ENCODE results near the gene TDRKH. TPM values are rescaled to one million over a fixed set of nuclear protein-coding genes. Genes with fewer than 3 reads are reported as not detected.

The TDRKH gene
- total and polyA plus RNA-seq, 2 experiments from 2014 or later, result 10.2 to 25.6 TPM

GRCh38 chr1:151723726-151724370 is 66.5 kb downstream of the TDRKH start:
- H3K27me3 ChIP-seq (ENCODE audit: insufficient read depth), result peaks cover 45% of the 10 kb centered on the region

More at GRCh38 chr1:151723726-151724370, 66.5 kb downstream of the TDRKH start:
- Histone ChIP-seq H3K4me1 (ENCODE audit: insufficient read depth) (peaks cover 31% of the 10 kb centered on the region), H3K9me2 (ENCODE audit: insufficient read depth) (no peaks in the 10 kb centered on the region), H3K27ac (ENCODE audit: low read depth) (no peak overlapping the region), H3F3A (replicated peaks; ENCODE audit: low read depth) (0 out of 2 replicates have a peak, but pooled peaks cover 3% of the 10 kb centered on the region), H4K20me1 (replicated peaks; ENCODE audit: insufficient read depth) (0 out of 2 replicates have a peak, but pooled peaks cover 2% of the 10 kb centered on the region), H2AFZ (no peak overlapping the region), H3K4me2 (no peak overlapping the region), H3K36me3 (ENCODE audit: insufficient read depth) (no peaks in the 10 kb centered on the region), H3K79me2 (replicated peaks; ENCODE audit: insufficient read depth) (no peaks in the 10 kb centered on the region), H3K4me3 (no peak overlapping the region)
- ATAC-seq (peak; percentile 13), DNase-seq (ENCODE audit: low spot score) (peak; percentile 48)
- Mint-ChIP-seq H3K9me3 (no peaks in the 10 kb centered on the region), H3K27ac (no peak overlapping the region), H3K27me3 (ENCODE audit: insufficient read depth, low read depth, poor library complexity) (peaks cover 35% of the 10 kb centered on the region), H3K4me1 (peaks cover 32% of the 10 kb centered on the region), H3K36me3 (ENCODE audit: low read depth) (no peaks in the 10 kb centered on the region), H3K4me3 (no peak overlapping the region)
- TF ChIP-seq, protein P1, sequence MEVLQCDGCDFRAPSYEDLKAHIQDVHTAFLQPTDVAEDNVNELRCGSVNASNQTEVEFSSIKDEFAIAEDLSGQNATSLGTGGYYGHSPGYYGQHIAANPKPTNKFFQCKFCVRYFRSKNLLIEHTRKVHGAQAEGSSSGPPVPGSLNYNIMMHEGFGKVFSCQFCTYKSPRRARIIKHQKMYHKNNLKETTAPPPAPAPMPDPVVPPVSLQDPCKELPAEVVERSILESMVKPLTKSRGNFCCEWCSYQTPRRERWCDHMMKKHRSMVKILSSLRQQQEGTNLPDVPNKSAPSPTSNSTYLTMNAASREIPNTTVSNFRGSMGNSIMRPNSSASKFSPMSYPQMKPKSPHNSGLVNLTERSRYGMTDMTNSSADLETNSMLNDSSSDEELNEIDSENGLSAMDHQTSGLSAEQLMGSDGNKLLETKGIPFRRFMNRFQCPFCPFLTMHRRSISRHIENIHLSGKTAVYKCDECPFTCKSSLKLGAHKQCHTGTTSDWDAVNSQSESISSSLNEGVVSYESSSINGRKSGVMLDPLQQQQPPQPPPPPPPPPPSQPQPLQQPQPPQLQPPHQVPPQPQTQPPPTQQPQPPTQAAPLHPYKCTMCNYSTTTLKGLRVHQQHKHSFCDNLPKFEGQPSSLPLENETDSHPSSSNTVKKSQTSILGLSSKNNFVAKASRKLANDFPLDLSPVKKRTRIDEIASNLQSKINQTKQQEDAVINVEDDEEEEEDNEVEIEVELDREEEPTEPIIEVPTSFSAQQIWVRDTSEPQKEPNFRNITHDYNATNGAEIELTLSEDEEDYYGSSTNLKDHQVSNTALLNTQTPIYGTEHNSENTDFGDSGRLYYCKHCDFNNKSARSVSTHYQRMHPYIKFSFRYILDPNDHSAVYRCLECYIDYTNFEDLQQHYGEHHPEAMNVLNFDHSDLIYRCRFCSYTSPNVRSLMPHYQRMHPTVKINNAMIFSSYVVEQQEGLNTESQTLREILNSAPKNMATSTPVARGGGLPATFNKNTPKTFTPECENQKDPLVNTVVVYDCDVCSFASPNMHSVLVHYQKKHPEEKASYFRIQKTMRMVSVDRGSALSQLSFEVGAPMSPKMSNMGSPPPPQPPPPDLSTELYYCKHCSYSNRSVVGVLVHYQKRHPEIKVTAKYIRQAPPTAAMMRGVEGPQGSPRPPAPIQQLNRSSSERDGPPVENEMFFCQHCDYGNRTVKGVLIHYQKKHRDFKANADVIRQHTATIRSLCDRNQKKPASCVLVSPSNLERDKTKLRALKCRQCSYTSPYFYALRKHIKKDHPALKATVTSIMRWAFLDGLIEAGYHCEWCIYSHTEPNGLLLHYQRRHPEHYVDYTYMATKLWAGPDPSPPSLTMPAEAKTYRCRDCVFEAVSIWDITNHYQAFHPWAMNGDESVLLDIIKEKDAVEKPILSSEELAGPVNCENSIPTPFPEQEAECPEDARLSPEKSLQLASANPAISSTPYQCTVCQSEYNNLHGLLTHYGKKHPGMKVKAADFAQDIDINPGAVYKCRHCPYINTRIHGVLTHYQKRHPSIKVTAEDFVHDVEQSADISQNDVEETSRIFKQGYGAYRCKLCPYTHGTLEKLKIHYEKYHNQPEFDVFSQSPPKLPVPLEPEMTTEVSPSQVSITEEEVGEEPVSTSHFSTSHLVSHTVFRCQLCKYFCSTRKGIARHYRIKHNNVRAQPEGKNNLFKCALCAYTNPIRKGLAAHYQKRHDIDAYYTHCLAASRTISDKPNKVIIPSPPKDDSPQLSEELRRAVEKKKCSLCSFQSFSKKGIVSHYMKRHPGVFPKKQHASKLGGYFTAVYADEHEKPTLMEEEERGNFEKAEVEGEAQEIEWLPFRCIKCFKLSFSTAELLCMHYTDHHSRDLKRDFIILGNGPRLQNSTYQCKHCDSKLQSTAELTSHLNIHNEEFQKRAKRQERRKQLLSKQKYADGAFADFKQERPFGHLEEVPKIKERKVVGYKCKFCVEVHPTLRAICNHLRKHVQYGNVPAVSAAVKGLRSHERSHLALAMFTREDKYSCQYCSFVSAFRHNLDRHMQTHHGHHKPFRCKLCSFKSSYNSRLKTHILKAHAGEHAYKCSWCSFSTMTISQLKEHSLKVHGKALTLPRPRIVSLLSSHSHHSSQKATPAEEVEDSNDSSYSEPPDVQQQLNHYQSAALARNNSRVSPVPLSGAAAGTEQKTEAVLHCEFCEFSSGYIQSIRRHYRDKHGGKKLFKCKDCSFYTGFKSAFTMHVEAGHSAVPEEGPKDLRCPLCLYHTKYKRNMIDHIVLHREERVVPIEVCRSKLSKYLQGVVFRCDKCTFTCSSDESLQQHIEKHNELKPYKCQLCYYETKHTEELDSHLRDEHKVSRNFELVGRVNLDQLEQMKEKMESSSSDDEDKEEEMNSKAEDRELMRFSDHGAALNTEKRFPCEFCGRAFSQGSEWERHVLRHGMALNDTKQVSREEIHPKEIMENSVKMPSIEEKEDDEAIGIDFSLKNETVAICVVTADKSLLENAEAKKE (CRISPR knock-in tag; IDR thresholded peaks at IDR 0.05), result no peak
- TF ChIP-seq JUNB (IDR thresholded peaks at IDR 0.05; ENCODE audit: unreplicated experiment), result peak; percentile 59

Small RNAs within 50 kb of the gene (small RNA-seq; reads per million reads assigned to genes)
- gene RNU6-662P (ENCODE audit: low replicate concordance), result not detected

Other genes starting within 250 kb of the TDRKH start
- gene SNX27, start 178.4 kb downstream of the TDRKH start, total RNA-seq (2014; rRNA removed; shearing (Covaris generic)), result 58.6 and 59.7 TPM in 2 replicates
- 34.0 and 40.6 TPM in 2 replicates for gene SNX27, start 178.4 kb downstream of the TDRKH start, polyA plus RNA-seq (2016; fragmentation: Nextera tagmentation; extraction: Ambion mirVana)
- gene CELF3, start 73.7 kb downstream of the TDRKH start, total RNA-seq (2014; rRNA removed; shearing (Covaris generic)), result 0.31 and 0.39 TPM in 2 replicates
- gene CELF3, start 73.7 kb downstream of the TDRKH start, polyA plus RNA-seq (2016; fragmentation: Nextera tagmentation; extraction: Ambion mirVana), result 0.16 and 0.58 TPM in 2 replicates
- gene RIIAD1, start 69.0 kb downstream of the TDRKH start, total RNA-seq (2014; rRNA removed; shearing (Covaris generic)), result not detected in 2 replicates
- not detected in 2 replicates for gene RIIAD1, start 69.0 kb downstream of the TDRKH start, polyA plus RNA-seq (2016; fragmentation: Nextera tagmentation; extraction: Ambion mirVana)
- gene MRPL9, start 27.0 kb downstream of the TDRKH start, total RNA-seq (2014; rRNA removed; shearing (Covaris generic)), result 88.5 and 89.0 TPM in 2 replicates
- gene MRPL9, start 27.0 kb downstream of the TDRKH start, polyA plus RNA-seq (2016; fragmentation: Nextera tagmentation; extraction: Ambion mirVana), result 126 TPM in 2 replicates
- gene LINGO4, start 14.9 kb upstream of the TDRKH start, total RNA-seq (2014; rRNA removed; shearing (Covaris generic)), result not detected in 2 replicates
- gene LINGO4, start 14.9 kb upstream of the TDRKH start, polyA plus RNA-seq (2016; fragmentation: Nextera tagmentation; extraction: Ambion mirVana), result not detected in 2 replicates
- 0.97 and 1.6 TPM in 2 replicates for gene RORC, start 41.3 kb upstream of the TDRKH start, total RNA-seq (2014; rRNA removed; shearing (Covaris generic))
- gene RORC, start 41.3 kb upstream of the TDRKH start, polyA plus RNA-seq (2016; fragmentation: Nextera tagmentation; extraction: Ambion mirVana), result 0.26 and 0.29 TPM in 2 replicates
- 0.35 TPM in 1 of 2 replicates, not detected in the other for gene C2CD4D, start 49.3 kb upstream of the TDRKH start, total RNA-seq (2014; rRNA removed; shearing (Covaris generic))
- 0.82 and 0.92 TPM in 2 replicates for gene C2CD4D, start 49.3 kb upstream of the TDRKH start, polyA plus RNA-seq (2016; fragmentation: Nextera tagmentation; extraction: Ambion mirVana)
- gene THEM5, start 63.2 kb upstream of the TDRKH start, total RNA-seq (2014; rRNA removed; shearing (Covaris generic)), result not detected in 2 replicates
- 0.38 TPM in 1 of 2 replicates, not detected in the other for gene THEM5, start 63.2 kb upstream of the TDRKH start, polyA plus RNA-seq (2016; fragmentation: Nextera tagmentation; extraction: Ambion mirVana)
- gene THEM4, start 119.0 kb upstream of the TDRKH start, total RNA-seq (2014; rRNA removed; shearing (Covaris generic)), result 10.3 and 13.4 TPM in 2 replicates
- 19.5 and 20.4 TPM in 2 replicates for gene THEM4, start 119.0 kb upstream of the TDRKH start, polyA plus RNA-seq (2016; fragmentation: Nextera tagmentation; extraction: Ambion mirVana)
- gene S100A10, start 203.4 kb upstream of the TDRKH start, total RNA-seq (2014; rRNA removed; shearing (Covaris generic)), result 25.6 and 35.9 TPM in 2 replicates
- gene S100A10, start 203.4 kb upstream of the TDRKH start, polyA plus RNA-seq (2016; fragmentation: Nextera tagmentation; extraction: Ambion mirVana), result 634 and 677 TPM in 2 replicates
- 73.1 and 78.6 TPM in 2 replicates for gene S100A11, start 246.5 kb upstream of the TDRKH start, total RNA-seq (2014; rRNA removed; shearing (Covaris generic))
- gene S100A11, start 246.5 kb upstream of the TDRKH start, polyA plus RNA-seq (2016; fragmentation: Nextera tagmentation; extraction: Ambion mirVana), result 596 and 668 TPM in 2 replicates

Data from GM23338 (cell line).